Upper lobe of right lung (tissue), 1 donor: ENCODE results near the gene GIMAP1. TPM values are rescaled to one million over a fixed set of nuclear protein-coding genes. Genes with fewer than 3 reads are reported as not detected.

Experiments used
- ATAC-seq: fragments of 200-7000 bp; cut with Tn5 transposase; one replicate; pipeline ENCODE4 v1.9.1; 2020; ENCODE audit warnings: mild to moderate bottlenecking, moderate library complexity
- DNase-seq: peaks from one replicate; pipeline ENCODE4 v3.0.0-alpha.2; 2020
- H3K27ac ChIP-seq: fragments of 200-600 bp; one replicate; pipeline ENCODE4 v1.8.0; 2022
- H3K27me3 ChIP-seq: fragments of 200-600 bp; one replicate; pipeline ENCODE4 v1.8.0; 2022; ENCODE audit warnings: mild to moderate bottlenecking
- H3K36me3 ChIP-seq: fragments of 200-600 bp; one replicate; pipeline ENCODE4 v1.8.0; 2022
- H3K4me1 ChIP-seq: fragments of 200-600 bp; one replicate; pipeline ENCODE4 v1.8.0; 2022
- H3K4me3 ChIP-seq: fragments of 200-600 bp; one replicate; pipeline ENCODE4 v1.8.0; 2022; ENCODE audit warnings: mild to moderate bottlenecking
- H3K9me3 ChIP-seq: fragments of 200-600 bp; one replicate; pipeline ENCODE4 v1.8.0; 2022
- intact Hi-C: fragments of 100-400 bp; cut with DNase I; formaldehyde crosslinking; loops from one replicate; pipeline ENCODE4 v1.11.0; 2022
- total RNA-seq: library from RNA; stranded (reverse); fragmentation: NEBNext Ultra II Directional; extraction: Animal tissue kit (Norgen Biotek cat#: 25700); gene quantifications from one replicate; pipeline ENCODE4 v1.2.1, GENCODE V29; 2021
- TF ChIP-seq, protein P1 (sequence below): fragments of 200-600 bp; IDR thresholded peaks from one replicate; pipeline ENCODE4 v1.8.0; 2022; ENCODE audit warnings: antibody characterized with exemption
- donor health status: DM: no; HTN: yes; CAD: no; lungs with severe emphysema.

Gene GIMAP1
- total RNA-seq, 1 donor from 2014 or later = 13.0 TPM

DNA sequence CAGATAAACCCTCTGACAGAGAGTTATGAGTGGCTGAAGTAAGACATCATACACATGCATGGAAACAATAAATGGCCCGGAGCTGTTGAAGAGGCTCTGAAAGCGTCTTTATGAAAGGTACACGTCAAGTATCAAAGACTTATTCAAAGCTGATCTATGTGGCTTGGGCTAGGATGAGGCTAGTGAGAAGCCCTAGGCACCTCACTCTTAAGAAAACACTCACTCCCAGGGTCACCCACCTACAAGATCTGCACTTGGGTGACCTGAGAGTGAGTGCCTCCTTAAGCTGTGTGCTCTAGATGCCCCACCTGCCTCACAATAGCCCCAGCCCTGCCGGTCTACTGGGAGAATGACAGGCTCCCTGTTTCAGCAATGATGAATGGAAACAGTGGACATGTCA lies 1.1 kb upstream of the GIMAP1 start:
- peaks cover 6% of the 10 kb centered on the region for H3K36me3 ChIP-seq
- no peaks in the 10 kb centered on the region for H3K27me3 ChIP-seq
- DNase-seq (no peak), ATAC-seq (no peak)
- peak overlapping the region; percentile 83 for H3K27ac ChIP-seq
- no peaks in the 10 kb centered on the region for H3K9me3 ChIP-seq
- intact Hi-C loops = no loop called here
- TF ChIP-seq, protein P1, sequence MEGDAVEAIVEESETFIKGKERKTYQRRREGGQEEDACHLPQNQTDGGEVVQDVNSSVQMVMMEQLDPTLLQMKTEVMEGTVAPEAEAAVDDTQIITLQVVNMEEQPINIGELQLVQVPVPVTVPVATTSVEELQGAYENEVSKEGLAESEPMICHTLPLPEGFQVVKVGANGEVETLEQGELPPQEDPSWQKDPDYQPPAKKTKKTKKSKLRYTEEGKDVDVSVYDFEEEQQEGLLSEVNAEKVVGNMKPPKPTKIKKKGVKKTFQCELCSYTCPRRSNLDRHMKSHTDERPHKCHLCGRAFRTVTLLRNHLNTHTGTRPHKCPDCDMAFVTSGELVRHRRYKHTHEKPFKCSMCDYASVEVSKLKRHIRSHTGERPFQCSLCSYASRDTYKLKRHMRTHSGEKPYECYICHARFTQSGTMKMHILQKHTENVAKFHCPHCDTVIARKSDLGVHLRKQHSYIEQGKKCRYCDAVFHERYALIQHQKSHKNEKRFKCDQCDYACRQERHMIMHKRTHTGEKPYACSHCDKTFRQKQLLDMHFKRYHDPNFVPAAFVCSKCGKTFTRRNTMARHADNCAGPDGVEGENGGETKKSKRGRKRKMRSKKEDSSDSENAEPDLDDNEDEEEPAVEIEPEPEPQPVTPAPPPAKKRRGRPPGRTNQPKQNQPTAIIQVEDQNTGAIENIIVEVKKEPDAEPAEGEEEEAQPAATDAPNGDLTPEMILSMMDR = no peak
- H3K4me1 ChIP-seq = peaks cover 9% of the 10 kb centered on the region
- H3K4me3 ChIP-seq = peak overlapping the region; percentile 55

- ATAC-seq (no peak), DNase-seq (no peak)
- Histone ChIP-seq H3K9me3 (no peaks in the 10 kb centered on the region), H3K27me3 (no peaks in the 10 kb centered on the region), H3K4me3 (peak overlapping the region; percentile 55), H3K4me1 (peaks cover 9% of the 10 kb centered on the region), H3K36me3 (peaks cover 11% of the 10 kb centered on the region), H3K27ac (peak overlapping the region; percentile 83)
- TF ChIP-seq, protein P1 = no peak
- intact Hi-C loops = no loop called here
Observed at GRCh38 chr7:150715738-150716137, 675 bp upstream of the GIMAP1 start.

DNA sequence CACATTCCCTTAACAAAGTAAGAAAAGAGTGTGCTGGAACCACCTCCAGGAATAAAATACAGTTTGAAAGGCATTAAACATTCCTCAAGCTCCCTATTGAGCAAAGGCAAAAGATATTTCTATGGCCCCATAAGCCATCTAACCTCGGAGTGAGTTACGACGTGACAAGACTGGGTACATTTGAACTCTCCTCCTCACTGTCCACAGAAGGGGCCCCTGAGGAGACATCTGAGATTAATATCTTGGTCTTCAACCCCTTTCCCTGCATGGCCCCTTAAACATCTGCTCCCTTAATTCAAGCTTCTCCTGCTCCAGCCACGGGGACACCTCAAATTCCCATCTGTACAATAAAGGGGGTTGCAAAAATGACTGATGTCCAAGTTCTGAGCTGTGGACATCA lies 526 bp downstream of the GIMAP1 start:
- Histone ChIP-seq H3K36me3 (peaks cover 13% of the 10 kb centered on the region), H3K4me1 (peaks cover 9% of the 10 kb centered on the region), H3K4me3 (peak overlapping the region; percentile 55), H3K27ac (peak overlapping the region; percentile 83), H3K27me3 (no peaks in the 10 kb centered on the region), H3K9me3 (no peaks in the 10 kb centered on the region)
- no peak for ATAC-seq
- DNase-seq = no peak
- TF ChIP-seq, protein P1 = no peak
- intact Hi-C loops = no loop called here

- ATAC-seq (peak; percentile 39), DNase-seq (no peak)
- Histone ChIP-seq H3K27me3 (no peaks in the 10 kb centered on the region), H3K36me3 (peaks cover 13% of the 10 kb centered on the region), H3K4me1 (peaks cover 9% of the 10 kb centered on the region), H3K27ac (peak overlapping the region; percentile 83), H3K4me3 (peak overlapping the region; percentile 55), H3K9me3 (no peaks in the 10 kb centered on the region)
- intact Hi-C loops = no loop called here
- TF ChIP-seq, protein P1 = no peak
Observed at GRCh38 chr7:150717814-150718420, 1.5 kb downstream of the GIMAP1 start.

DNA sequence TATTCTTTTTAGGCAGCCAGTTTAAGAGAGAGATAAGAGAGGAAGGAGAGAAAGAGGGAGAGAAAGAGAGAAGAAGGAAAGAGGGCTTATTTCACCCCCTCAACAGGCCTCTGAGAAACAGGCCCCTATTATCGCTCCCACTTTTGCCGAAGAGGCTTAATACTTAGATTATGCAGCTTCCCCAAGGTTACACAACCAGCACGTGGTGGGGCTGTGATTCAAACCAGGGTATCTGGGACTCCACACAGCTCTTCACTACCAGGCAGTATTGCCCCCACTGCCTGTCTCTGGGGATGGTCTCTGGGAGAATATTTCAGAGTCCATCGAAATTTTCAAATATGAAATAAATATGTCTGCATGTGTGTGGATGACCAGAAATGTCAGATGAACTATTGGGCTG lies 3.0 kb downstream of the GIMAP1 start:
- H3K4me1 ChIP-seq = peaks cover 9% of the 10 kb centered on the region
- H3K4me3 ChIP-seq = peak overlapping the region; percentile 55
- peaks cover 13% of the 10 kb centered on the region for H3K36me3 ChIP-seq
- no peak for ATAC-seq
- no peaks in the 10 kb centered on the region for H3K9me3 ChIP-seq
- H3K27ac ChIP-seq = no peak overlapping the region
- intact Hi-C loops = no loop called here
- H3K27me3 ChIP-seq = no peaks in the 10 kb centered on the region
- TF ChIP-seq, protein P1 = no peak
- no peak for DNase-seq
